ENCODE results near the gene CDH4.

The CDH4 gene

DNA sequence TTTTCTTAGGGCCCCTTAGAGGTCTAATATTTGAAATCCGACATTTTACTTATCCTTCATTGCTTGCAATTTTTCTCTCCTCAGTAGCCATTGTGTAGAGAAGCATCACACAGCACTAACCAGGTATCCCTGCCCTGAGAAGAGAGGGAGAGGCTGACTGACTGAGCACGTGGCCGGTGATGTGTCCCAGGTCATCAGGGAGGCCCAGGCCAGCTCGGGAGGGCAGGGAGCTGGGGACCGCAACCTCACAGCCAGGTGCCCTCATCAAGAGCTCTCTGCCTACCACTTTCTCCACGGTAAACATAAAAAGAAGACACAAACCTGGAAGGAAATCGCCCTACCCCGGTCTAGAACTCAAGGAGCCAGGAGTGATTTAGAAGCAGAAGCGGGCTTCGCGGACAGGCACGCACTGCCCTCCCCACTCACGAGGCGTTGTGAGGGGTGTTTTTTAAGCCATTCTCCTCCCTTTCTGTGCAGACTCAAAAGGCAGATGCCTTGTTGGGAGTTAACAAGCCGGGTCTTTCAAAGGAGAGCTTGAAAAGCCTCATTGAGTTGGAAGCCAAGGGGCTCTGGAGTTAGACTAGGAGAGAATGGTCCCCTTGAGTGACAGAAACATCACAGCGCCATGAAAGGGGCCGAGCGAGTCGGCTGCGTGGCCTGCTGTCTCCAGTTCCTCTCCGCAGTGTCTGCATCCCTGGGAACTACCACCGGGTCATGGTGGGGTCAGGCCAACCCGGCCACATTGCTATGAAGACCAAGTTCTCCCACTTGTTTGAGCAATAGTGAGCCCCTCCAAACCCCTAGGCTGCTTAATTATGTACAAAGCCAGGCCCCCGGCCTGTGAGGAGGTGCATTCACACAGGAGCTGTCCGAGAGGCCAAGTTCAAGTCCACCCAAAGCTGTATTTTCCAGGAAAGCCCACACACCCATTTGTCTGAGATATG, 285.4 kb downstream of the CDH4 start:
- ATAC-seq (ENCODE audit: insufficient read depth, low read depth) (no peak), DNase-seq (no peak)
- Histone ChIP-seq H3K79me2 (ENCODE audit: insufficient read depth, low read length) (no peaks in the 10 kb centered on the region), H3K4me2 (ENCODE audit: insufficient read depth, low read length) (no peak overlapping the region), H3K27me3 (ENCODE audit: insufficient read depth, low read length, poor library complexity) (peaks cover 7% of the 10 kb centered on the region), H3K4me1 (ENCODE audit: insufficient read depth, low read length) (no peaks in the 10 kb centered on the region), H4K20me1 (ENCODE audit: insufficient read depth, low read length) (0 out of 2 replicates have a peak, but pooled peaks cover 8% of the 10 kb centered on the region), H3K36me3 (ENCODE audit: insufficient read depth, low read length) (no peaks in the 10 kb centered on the region), H3K4me3 (ENCODE audit: low read depth in 1 of 2, low read length in 2 of 2) (no peak overlapping the region), H3K27ac (ENCODE audit: low read length) (no peak overlapping the region), H2AFZ (ENCODE audit: low read depth, low read length) (no peak overlapping the region), H3K9me3 (ENCODE audit: insufficient read depth, low read length, severe bottlenecking) (no peaks in the 10 kb centered on the region), H3K9ac (ENCODE audit: low read depth, low read length) (no peak overlapping the region)
- TF ChIP-seq, protein P1, sequence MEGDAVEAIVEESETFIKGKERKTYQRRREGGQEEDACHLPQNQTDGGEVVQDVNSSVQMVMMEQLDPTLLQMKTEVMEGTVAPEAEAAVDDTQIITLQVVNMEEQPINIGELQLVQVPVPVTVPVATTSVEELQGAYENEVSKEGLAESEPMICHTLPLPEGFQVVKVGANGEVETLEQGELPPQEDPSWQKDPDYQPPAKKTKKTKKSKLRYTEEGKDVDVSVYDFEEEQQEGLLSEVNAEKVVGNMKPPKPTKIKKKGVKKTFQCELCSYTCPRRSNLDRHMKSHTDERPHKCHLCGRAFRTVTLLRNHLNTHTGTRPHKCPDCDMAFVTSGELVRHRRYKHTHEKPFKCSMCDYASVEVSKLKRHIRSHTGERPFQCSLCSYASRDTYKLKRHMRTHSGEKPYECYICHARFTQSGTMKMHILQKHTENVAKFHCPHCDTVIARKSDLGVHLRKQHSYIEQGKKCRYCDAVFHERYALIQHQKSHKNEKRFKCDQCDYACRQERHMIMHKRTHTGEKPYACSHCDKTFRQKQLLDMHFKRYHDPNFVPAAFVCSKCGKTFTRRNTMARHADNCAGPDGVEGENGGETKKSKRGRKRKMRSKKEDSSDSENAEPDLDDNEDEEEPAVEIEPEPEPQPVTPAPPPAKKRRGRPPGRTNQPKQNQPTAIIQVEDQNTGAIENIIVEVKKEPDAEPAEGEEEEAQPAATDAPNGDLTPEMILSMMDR (IDR thresholded peaks at IDR 0.05; ENCODE audit: borderline replicate concordance, extremely low read depth, low read length, poor library complexity, severe bottlenecking), result no peak
- no peak for TF ChIP-seq EZH2 (IDR thresholded peaks at IDR 0.05; ENCODE audit: borderline replicate concordance, low read depth, low read length, severe bottlenecking)

DNA sequence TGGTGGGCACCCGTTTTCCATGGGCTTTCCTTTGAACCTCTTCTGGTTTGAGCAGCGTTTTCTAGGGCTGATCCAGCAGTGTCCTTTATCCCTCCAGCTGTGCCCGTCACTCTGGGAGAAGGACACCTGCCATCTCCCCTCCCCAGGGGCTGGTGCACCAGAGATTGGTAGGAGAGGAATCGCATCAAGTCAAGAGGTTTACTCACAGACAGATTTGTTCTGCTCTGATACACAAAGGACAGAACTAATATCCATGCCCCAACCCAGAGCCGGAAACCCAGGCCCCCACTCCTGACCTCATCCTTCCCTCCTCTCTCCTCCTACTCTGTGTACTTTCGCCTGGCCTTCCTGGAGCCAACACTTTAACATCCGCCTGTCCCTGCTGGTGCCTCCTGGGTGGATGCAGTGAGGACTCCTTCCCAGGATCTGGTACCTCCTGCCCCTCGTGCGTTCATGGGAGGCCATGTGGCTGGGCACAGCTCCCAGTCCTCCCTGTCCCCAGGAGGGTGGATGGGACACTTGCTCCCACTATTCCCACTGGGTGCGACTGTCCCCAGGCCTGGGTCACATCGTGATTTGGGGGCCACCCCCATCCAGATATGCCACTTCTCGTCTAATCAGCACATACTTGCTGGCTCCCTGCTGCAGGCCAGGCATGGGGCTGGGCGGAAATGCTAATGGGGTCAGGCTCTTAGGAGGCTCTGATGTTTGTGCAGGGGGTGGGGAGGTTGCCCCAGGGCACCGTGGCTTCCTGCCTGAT, 286.3 kb downstream of the CDH4 start:
- H3K36me3 ChIP-seq (ENCODE audit: insufficient read depth, low read length), result no peaks in the 10 kb centered on the region
- ATAC-seq (ENCODE audit: insufficient read depth, low read depth), result no peak
- H2AFZ ChIP-seq (ENCODE audit: low read depth, low read length), result no peak overlapping the region
- H3K27ac ChIP-seq (ENCODE audit: low read length), result no peak overlapping the region
- DNase-seq, result no peak
- H3K9ac ChIP-seq (ENCODE audit: low read depth, low read length), result no peak overlapping the region
- no peaks in the 10 kb centered on the region for H3K9me3 ChIP-seq (ENCODE audit: insufficient read depth, low read length, severe bottlenecking)
- no peak overlapping the region for H3K4me2 ChIP-seq (ENCODE audit: insufficient read depth, low read length)
- H3K27me3 ChIP-seq (ENCODE audit: insufficient read depth, low read length, poor library complexity), result peaks cover 7% of the 10 kb centered on the region
- H3K4me1 ChIP-seq (ENCODE audit: insufficient read depth, low read length), result no peaks in the 10 kb centered on the region
- H3K79me2 ChIP-seq (ENCODE audit: insufficient read depth, low read length), result no peaks in the 10 kb centered on the region
- TF ChIP-seq, protein P1 (IDR thresholded peaks at IDR 0.05; ENCODE audit: borderline replicate concordance, extremely low read depth, low read length, poor library complexity, severe bottlenecking), result no peak
- TF ChIP-seq EZH2 (IDR thresholded peaks at IDR 0.05; ENCODE audit: borderline replicate concordance, low read depth, low read length, severe bottlenecking), result no peak
- H3K4me3 ChIP-seq (ENCODE audit: low read depth in 1 of 2, low read length in 2 of 2), result no peak overlapping the region
- 0 out of 2 replicates have a peak, but pooled peaks cover 7% of the 10 kb centered on the region for H4K20me1 ChIP-seq (ENCODE audit: insufficient read depth, low read length)

DNA sequence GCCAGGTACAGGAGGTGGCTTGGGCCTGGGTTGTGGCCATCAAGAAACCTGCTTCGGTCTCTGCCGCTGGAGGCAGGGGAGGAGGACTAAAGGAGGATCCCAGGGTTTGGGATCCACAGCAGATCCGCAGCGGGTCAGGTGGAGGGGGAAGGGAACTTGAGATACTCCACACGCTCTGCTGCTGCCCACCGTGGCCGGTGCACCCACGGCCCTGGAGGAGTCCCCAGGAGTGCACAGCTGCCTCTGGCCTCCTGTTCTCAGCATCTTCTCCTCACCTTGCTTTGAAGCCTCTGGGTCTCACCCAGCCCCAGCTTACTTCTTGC, 286.8 kb downstream of the CDH4 start:
- H3K36me3 ChIP-seq (ENCODE audit: insufficient read depth, low read length), result no peaks in the 10 kb centered on the region

More for the DNA sequence above, 286.8 kb downstream of the CDH4 start:
- H4K20me1 ChIP-seq (ENCODE audit: insufficient read depth, low read length), result peaks cover 3% of the 10 kb centered on the region; the same call in 1 of the 2 replicates
- peaks cover 7% of the 10 kb centered on the region for H3K27me3 ChIP-seq (ENCODE audit: insufficient read depth, low read length, poor library complexity)
- no peaks in the 10 kb centered on the region for H3K9me3 ChIP-seq (ENCODE audit: insufficient read depth, low read length, severe bottlenecking)
- no peak for DNase-seq
- H3K4me1 ChIP-seq (ENCODE audit: insufficient read depth, low read length), result no peaks in the 10 kb centered on the region
- H3K27ac ChIP-seq (ENCODE audit: low read length), result no peak overlapping the region
- no peak overlapping the region for H3K4me3 ChIP-seq (ENCODE audit: low read depth in 1 of 2, low read length in 2 of 2)
- H3K79me2 ChIP-seq (ENCODE audit: insufficient read depth, low read length), result no peaks in the 10 kb centered on the region
- TF ChIP-seq, protein P1 (IDR thresholded peaks at IDR 0.05; ENCODE audit: borderline replicate concordance, extremely low read depth, low read length, poor library complexity, severe bottlenecking), result no peak
- TF ChIP-seq EZH2 (IDR thresholded peaks at IDR 0.05; ENCODE audit: borderline replicate concordance, low read depth, low read length, severe bottlenecking), result no peak
- H3K9ac ChIP-seq (ENCODE audit: low read depth, low read length), result no peak overlapping the region
- no peak for ATAC-seq (ENCODE audit: insufficient read depth, low read depth)
- H3K4me2 ChIP-seq (ENCODE audit: insufficient read depth, low read length), result no peak overlapping the region
- H2AFZ ChIP-seq (ENCODE audit: low read depth, low read length), result no peak overlapping the region
